HG03196 (cell line): ENCODE measurements around the gene IL1RAP.
"Not testable (repeated sequence)": the region's sequence is repeated elsewhere in the genome, so short reads cannot be mapped to it uniquely, and the experiment has no call there.

Experiments
- ATAC-seq: cut with Tn5 transposase; IDR thresholded peaks from one replicate; pipeline ENCODE4 v1.9.1; 2021; ENCODE audit not compliant: unreplicated experiment

Gene IL1RAP

GRCh38 chr3:190645932-190646460 is 132.1 kb downstream of the IL1RAP start:
- ATAC-seq = no peak

GRCh38 chr3:190646996-190647395 is 133.1 kb downstream of the IL1RAP start:
- ATAC-seq = no peak

- no peak for ATAC-seq
Measured at GRCh38 chr3:190655933-190656332, 142.0 kb downstream of the IL1RAP start.

- ATAC-seq = no peak
Measured at GRCh38 chr3:190658106-190658505, 144.2 kb downstream of the IL1RAP start.

GRCh38 chr3:190666821-190667220 is 152.9 kb downstream of the IL1RAP start:
- no peak for ATAC-seq

GRCh38 chr3:190671658-190672057 is 157.8 kb downstream of the IL1RAP start:
- no peak for ATAC-seq

- ATAC-seq = no peak
Measured at GRCh38 chr3:190673148-190673547, 159.3 kb downstream of the IL1RAP start.

GRCh38 chr3:190676481-190676880 is 162.6 kb downstream of the IL1RAP start:
- no peak for ATAC-seq

- no peak for ATAC-seq
Measured at GRCh38 chr3:190677001-190677400, 163.1 kb downstream of the IL1RAP start.

GRCh38 chr3:190677868-190678267 is 164.0 kb downstream of the IL1RAP start:
- not testable (repeated sequence) for ATAC-seq

- no peak for ATAC-seq
Measured at GRCh38 chr3:190680691-190681090, 166.8 kb downstream of the IL1RAP start.

GRCh38 chr3:190684776-190685175 is 170.9 kb downstream of the IL1RAP start:
- no peak for ATAC-seq

- no peak for ATAC-seq
Measured at GRCh38 chr3:190686011-190686410, 172.1 kb downstream of the IL1RAP start.

- ATAC-seq = no peak
Measured at GRCh38 chr3:190690246-190690645, 176.4 kb downstream of the IL1RAP start.

GRCh38 chr3:190692256-190692655 is 178.4 kb downstream of the IL1RAP start:
- no peak for ATAC-seq

GRCh38 chr3:190694335-190695001 is 180.6 kb downstream of the IL1RAP start:
- no peak for ATAC-seq

GRCh38 chr3:190695225-190695624 is 181.3 kb downstream of the IL1RAP start:
- no peak for ATAC-seq

- no peak for ATAC-seq
Measured at GRCh38 chr3:190695994-190696393, 182.1 kb downstream of the IL1RAP start.

GRCh38 chr3:190696777-190697501 is 183.1 kb downstream of the IL1RAP start:
- ATAC-seq = no peak

GRCh38 chr3:190697502-190697830 is 183.6 kb downstream of the IL1RAP start:
- no peak for ATAC-seq

GRCh38 chr3:190697901-190698300 is 184.0 kb downstream of the IL1RAP start:
- ATAC-seq = no peak

GRCh38 chr3:190699776-190700175 is 185.9 kb downstream of the IL1RAP start:
- ATAC-seq = no peak
